Uterus (tissue), 4 donors: ENCODE results near the gene NUDT3. TPM values are rescaled to one million over a fixed set of nuclear protein-coding genes. Genes with fewer than 3 reads are reported as not detected.
"Not testable (repeated sequence)": the region's sequence is repeated elsewhere in the genome, so short reads cannot be mapped to it uniquely, and the experiment has no call there.

Source experiments
- DNase-seq, 2 donors: peaks; one replicate each; pipeline ENCODE4 v3.0.0-alpha.2; 2019 to 2020
- H3K27ac ChIP-seq, 2 donors: fragments of 200-600 bp; sonication (generic); 1 replicate in 1 of 2; 2 replicates in 1 of 2; pipeline ENCODE4 v1.5.1; 2016 to 2018
- H3K27me3 ChIP-seq, 2 donors: fragments of 200-600 bp; sonication (generic); one replicate each; pipeline ENCODE4 v1.5.1; 2018 to 2019; ENCODE audit warnings: control low read depth in 1 of 2
- H3K36me3 ChIP-seq, 2 donors: fragments of 200-600 bp; sonication (generic); one replicate each; pipeline ENCODE4 v1.5.1; 2019; ENCODE audit warnings: control low read depth in 1 of 2
- H3K4me1 ChIP-seq, 2 donors: fragments of 200-600 bp; sonication (generic); one replicate each; pipeline ENCODE4 v1.5.1; 2018 to 2019; ENCODE audit warnings: control low read depth in 1 of 2
- H3K4me3 ChIP-seq, 2 donors: fragments of 200-600 bp; sonication (generic); 1 replicate in 1 of 2; 2 replicates in 1 of 2; pipeline ENCODE4 v1.5.1; 2018 to 2019; ENCODE audit warnings: mild to moderate bottlenecking in 1 of 2
- H3K9me3 ChIP-seq, 2 donors: fragments of 200-600 bp; sonication (generic); one replicate each; pipeline ENCODE4 v1.5.1; 2019; ENCODE audit warnings: control low read depth in 1 of 2
- CTCF ChIP-seq, 4 experiments: fragments of 200-600 bp in 2 of 4; fragments of 450-650 bp in 2 of 4; sonication (generic) in 2 of 4; IDR thresholded peaks; one replicate each; pipeline ENCODE4 v1.5.1; 2016 to 2019; ENCODE audit warnings: antibody characterized with exemption in 4 of 4, mild to moderate bottlenecking in 2 of 4, moderate library complexity in 1 of 4
- POLR2A ChIP-seq, 2 donors: fragments of 450-650 bp; IDR thresholded peaks; one replicate each; pipeline ENCODE4 v1.6.1; 2016; ENCODE audit warnings: antibody characterized with exemption in 2 of 2, mild to moderate bottlenecking in 1 of 2, moderate library complexity in 1 of 2
- intact Hi-C: fragments of 100-400 bp; cut with DNase I; formaldehyde crosslinking; loops from one replicate; pipeline ENCODE4 v1.15.1; 2023; ENCODE audit warnings: low total_unique reads
- total RNA-seq, 4 donors: library from RNA; depleted of rRNA in 3 of 4; stranded (reverse); fragments of >200 nt in 3 of 4; gene quantifications; one replicate each; pipeline versions ENCODE4 v1.1.0 to v1.2.4, GENCODE V29; 2014 to 2023
- donor health status: DM: yes; HTN: yes; CAD: no.

The NUDT3 gene
- total RNA-seq, 4 donors from 2014 or later, result 15.6 to 58.8 (median 38.2) TPM

GRCh38 chr6:34378470-34378869 is 14.0 kb downstream of the NUDT3 start:
- Histone ChIP-seq H3K4me1 (no peaks in the 10 kb centered on the region), H3K9me3 (no peaks in the 10 kb centered on the region), H3K27me3 (no peaks in the 10 kb centered on the region), H3K27ac (no peak overlapping the region), H3K36me3 (no peaks in the 10 kb centered on the region), H3K4me3 (no peak overlapping the region)
- TF ChIP-seq CTCF (IDR thresholded peaks at IDR 0.05) (no peak), POLR2A (IDR thresholded peaks at IDR 0.05) (no peak)
- intact Hi-C loops, result no loop called here
- DNase-seq, result no peak

GRCh38 chr6:34377984-34378383 is 14.5 kb downstream of the NUDT3 start:
- H3K36me3 ChIP-seq, result no peaks in the 10 kb centered on the region
- TF ChIP-seq POLR2A (IDR thresholded peaks at IDR 0.05) (no peak), CTCF (IDR thresholded peaks at IDR 0.05) (no peak)
- H3K27ac ChIP-seq, result no peak overlapping the region
- intact Hi-C loops, result no loop called here
- H3K4me3 ChIP-seq, result no peak overlapping the region
- DNase-seq, result no peak
- no peaks in the 10 kb centered on the region for H3K9me3 ChIP-seq
- no peaks in the 10 kb centered on the region for H3K4me1 ChIP-seq
- H3K27me3 ChIP-seq, result no peaks in the 10 kb centered on the region

- H3K36me3 ChIP-seq, H3K27ac ChIP-seq, H3K27me3 ChIP-seq, intact Hi-C loops, DNase-seq, H3K4me1 ChIP-seq, H3K9me3 ChIP-seq, H3K4me3 ChIP-seq: not testable (repeated sequence)
Measured at GRCh38 chr6:34377571-34377970, 14.9 kb downstream of the NUDT3 start.

GRCh38 chr6:34375833-34376232 is 16.6 kb downstream of the NUDT3 start:
- TF ChIP-seq POLR2A (IDR thresholded peaks at IDR 0.05) (no peak), CTCF (IDR thresholded peaks at IDR 0.05) (no peak)
- Histone ChIP-seq H3K4me1 (no peaks in the 10 kb centered on the region), H3K9me3 (no peaks in the 10 kb centered on the region), H3K36me3 (no peaks in the 10 kb centered on the region), H3K4me3 (no peak overlapping the region), H3K27ac (no peak overlapping the region), H3K27me3 (no peaks in the 10 kb centered on the region)
- intact Hi-C loops, result no loop called here
- no peak for DNase-seq

- no peaks in the 10 kb centered on the region for H3K9me3 ChIP-seq
- no peaks in the 10 kb centered on the region for H3K4me1 ChIP-seq
- no peak for DNase-seq
- no peak overlapping the region for H3K27ac ChIP-seq
- TF ChIP-seq POLR2A (IDR thresholded peaks at IDR 0.05) (no peak), CTCF (IDR thresholded peaks at IDR 0.05) (no peak)
- H3K27me3 ChIP-seq, result no peaks in the 10 kb centered on the region
- H3K4me3 ChIP-seq, result no peak overlapping the region
- intact Hi-C loops, result no loop called here
- H3K36me3 ChIP-seq, result no peaks in the 10 kb centered on the region
Measured at GRCh38 chr6:34374508-34374907, 18.0 kb downstream of the NUDT3 start.

- Histone ChIP-seq H3K4me3 (no peak overlapping the region), H3K27ac (no peak overlapping the region), H3K36me3 (no peaks in the 10 kb centered on the region), H3K4me1 (no peaks in the 10 kb centered on the region), H3K27me3 (no peaks in the 10 kb centered on the region), H3K9me3 (no peaks in the 10 kb centered on the region)
- intact Hi-C loops, result no loop called here
- no peak for TF ChIP-seq POLR2A (IDR thresholded peaks at IDR 0.05)
- no peak for TF ChIP-seq CTCF (IDR thresholded peaks at IDR 0.05)
- DNase-seq, result no peak
Measured at GRCh38 chr6:34374069-34374468, 18.4 kb downstream of the NUDT3 start.
